HL-60 (cell line): ENCODE results near the gene TIMP4.

Source experiments
- CTCF ChIP-seq: IDR thresholded peaks from one replicate; pipeline ENCODE4 v1.5.1; 2011; ENCODE audit warnings: low read length, control low read depth, inconsistent platforms; ENCODE audit not compliant: insufficient read depth
- GABPA ChIP-seq: IDR thresholded peaks from 2 replicates; pipeline ENCODE4 v1.6.1; 2012; ENCODE audit warnings: low read depth
- POLR2AphosphoS5 ChIP-seq: IDR thresholded peaks from 2 replicates; pipeline ENCODE4 v1.6.1; 2012; ENCODE audit warnings: low read depth
- REST ChIP-seq: IDR thresholded peaks from 2 replicates; pipeline ENCODE4 v1.6.1; 2012; ENCODE audit warnings: low read depth; ENCODE audit not compliant: insufficient replicate concordance
- SPI1 ChIP-seq: IDR thresholded peaks from 2 replicates; pipeline ENCODE4 v1.6.1; 2012; ENCODE audit warnings: low read depth, mild to moderate bottlenecking, borderline replicate concordance

- TF ChIP-seq CTCF (no peak), POLR2AphosphoS5 (no peak), GABPA (no peak), REST (no peak), SPI1 (no peak)
Measured at GRCh38 chr3:12148183-12148940, 10.3 kb downstream of the TIMP4 start.
